ENCODE measurements around the gene SLC35F4. TPM values are rescaled to one million over a fixed set of nuclear protein-coding genes. Genes with fewer than 3 reads are reported as not detected.

The SLC35F4 gene
- total and polyA plus RNA-seq, 2 of the 4 experiments (the other 2 are of a cell fraction), result not detected

- TF ChIP-seq MXI1 (IDR thresholded peaks at IDR 0.05; ENCODE audit: borderline replicate concordance, low read depth, low read length) (no peak), CEBPB (IDR thresholded peaks at IDR 0.05; ENCODE audit: low read depth, low read length) (no peak)
Observed at GRCh38 chr14:57729208-57730187, 136.4 kb downstream of the SLC35F4 start (continued).

GRCh38 chr14:57725399-57726077, 140.4 kb downstream of the SLC35F4 start:
- no peak overlapping the region for H2AK9ac ChIP-seq (replicated peaks; ENCODE audit: low read depth, low read length, poor library complexity)
- H3K27ac ChIP-seq (ENCODE audit: insufficient read depth, low read length), result no peak overlapping the region
- DNase-seq (no peak), ATAC-seq (ENCODE audit: low read depth) (no peak)
- no peak overlapping the region for H3K4me2 ChIP-seq (ENCODE audit: low read depth, low read length)
- no peak overlapping the region for H4K5ac ChIP-seq (ENCODE audit: low read depth, low read length)
- no peak overlapping the region for H2BK15ac ChIP-seq (ENCODE audit: low read depth, low read length)
- intact Hi-C loops (cut with micrococcal nuclease), result loop anchor here (10.0 kb wide), 1 partner anchor 329 kb away; no protein-coding TSS in a partner anchor
- in situ Hi-C loops (cut with MboI; ENCODE audit: low sequenced_read_pairs), result no loop called here
- H4K91ac ChIP-seq (ENCODE audit: insufficient read depth, low read depth, low read length), result no peak overlapping the region
- H3K9me3 ChIP-seq (ENCODE audit: control insufficient read depth, insufficient read depth, low read length), result peaks cover 7% of the 10 kb centered on the region; the same call in 1 of the 2 replicates
- H3K4me1 ChIP-seq (ENCODE audit: control insufficient read depth, insufficient read depth, low read length), result no peaks in the 10 kb centered on the region
- no peak overlapping the region for H3K14ac ChIP-seq (replicated peaks; ENCODE audit: low read depth, low read length)
- dilution Hi-C loops (cut with HindIII; ENCODE audit: low sequenced_read_pairs, unreplicated experiment), result no loop called here
- no peak for TF ChIP-seq RCOR1 (IDR thresholded peaks at IDR 0.05; ENCODE audit: insufficient replicate concordance, low read length)
- no peak for TF ChIP-seq MAZ (IDR thresholded peaks at IDR 0.05; ENCODE audit: borderline replicate concordance, low read depth, low read length)
- no peak for TF ChIP-seq NFE2L2 (IDR thresholded peaks at IDR 0.05; ENCODE audit: low read depth, low read length)
- TF ChIP-seq CHD1 (IDR thresholded peaks at IDR 0.05; ENCODE audit: low read depth, low read length), result no peak
- no peak for TF ChIP-seq CEBPB (IDR thresholded peaks at IDR 0.05; ENCODE audit: low read depth, low read length)
- no peak for TF ChIP-seq CTCF (conservative IDR thresholded peaks at IDR 0.05; ENCODE audit: low read depth, low read length)
- no peak overlapping the region for H2BK120ac ChIP-seq (ENCODE audit: low read depth, low read length)
- H3K4ac ChIP-seq (ENCODE audit: low read depth, low read length), result no peak overlapping the region
- H2BK5ac ChIP-seq (ENCODE audit: low read depth, low read length, poor library complexity, severe bottlenecking), result no peak overlapping the region
- no peak overlapping the region for H3K9ac ChIP-seq (ENCODE audit: low read depth, low read length)
- no peak overlapping the region for H2BK20ac ChIP-seq (ENCODE audit: low read depth, low read length)
- no peaks in the 10 kb centered on the region for H3K27me3 ChIP-seq (ENCODE audit: control insufficient read depth, insufficient read depth, low read length)
- H3K23ac ChIP-seq (ENCODE audit: low read depth, low read length), result no peak overlapping the region
- no peaks in the 10 kb centered on the region for H3K9me1 ChIP-seq (ENCODE audit: insufficient read depth, low read length)
- H3K79me1 ChIP-seq (ENCODE audit: low read depth in 1 of 2, low read length in 2 of 2), result no peaks in the 10 kb centered on the region
- H3K4me3 ChIP-seq (ENCODE audit: insufficient read depth, low read depth, low read length), result no peak overlapping the region
- H2AK5ac ChIP-seq (ENCODE audit: low read depth, low read length), result no peak overlapping the region
- CTCF ChIA-PET, result no interaction called here
- no peak overlapping the region for H3K56ac ChIP-seq (ENCODE audit: extremely low read depth, insufficient read depth, low read length)
- H2AFZ ChIP-seq (replicated peaks; ENCODE audit: low read length, poor library complexity), result no peak overlapping the region
- H3K18ac ChIP-seq (ENCODE audit: low read depth, low read length), result no peak overlapping the region
- H3K36me3 ChIP-seq (ENCODE audit: control insufficient read depth, insufficient read depth, low read length), result no peaks in the 10 kb centered on the region
- no peaks in the 10 kb centered on the region for H4K20me1 ChIP-seq (ENCODE audit: insufficient read depth, low read length)
- no peak overlapping the region for H4K8ac ChIP-seq (ENCODE audit: low read depth in 2 of 2, low read length in 2 of 2)
- no CpG with 5 or more reads among the region's 2 CpGs for WGBS, 2 experiments (ENCODE audit: extremely low coverage in 2 of 2, insufficient read length in 1 of 2)
- no TSS peak for BruUV-seq (replicated peaks)
- POLR2A ChIA-PET (ENCODE audit: unreplicated experiment), result no interaction called here
